AG09319 (cell line): ENCODE measurements around the gene VN1R5.

Source experiments
- DNase-seq: peaks from one replicate; pipeline ENCODE4 v3.0.0-alpha.2; 2010; ENCODE audit warnings: low read depth; ENCODE audit errors: extremely low read depth
- CTCF ChIP-seq: IDR thresholded peaks from 2 replicates; pipeline ENCODE4 v1.5.1; 2011; ENCODE audit warnings: low read depth, mild to moderate bottlenecking, inconsistent platforms, low read length, moderate library complexity

VN1R5 gene

GRCh38 chr1:247296599-247297180, 40.8 kb downstream of the VN1R5 start:
- no peak for TF ChIP-seq CTCF
- DNase-seq, result no peak

GRCh38 chr1:247297263-247298123, 41.6 kb downstream of the VN1R5 start:
- DNase-seq, result no peak
- no peak for TF ChIP-seq CTCF

- no peak for DNase-seq
- no peak for TF ChIP-seq CTCF
These were observed 42.2 kb downstream of the VN1R5 start for GRCh38 chr1:247298124-247298481.

- no peak for DNase-seq
These were observed 42.8 kb downstream of the VN1R5 start for GRCh38 chr1:247298701-247299100.

GRCh38 chr1:247299723-247300381, 44.0 kb downstream of the VN1R5 start:
- no peak for TF ChIP-seq CTCF
- no peak for DNase-seq

More at GRCh38 chr1:247298701-247299100, 42.8 kb downstream of the VN1R5 start:
- TF ChIP-seq CTCF, result no peak

- DNase-seq, result no peak
- no peak for TF ChIP-seq CTCF
These were observed 44.8 kb downstream of the VN1R5 start for GRCh38 chr1:247300491-247301175.

- DNase-seq, result no peak
- no peak for TF ChIP-seq CTCF
These were observed 45.3 kb downstream of the VN1R5 start for GRCh38 chr1:247301176-247301540.
